Measurements from ENCODE around the gene LGI1. TPM values are rescaled to one million over a fixed set of nuclear protein-coding genes. Genes with fewer than 3 reads are reported as not detected.

LGI1 gene
- total RNA-seq, 6 donors from 2014 or later, result not detected

GRCh38 chr10:93745408-93746065, 12.2 kb upstream of the LGI1 start:
- H3K4me1 ChIP-seq, result peaks cover 4 to 5% (median 5%) of the 10 kb centered on the region in 4 donors
- H3K36me3 ChIP-seq, result no peaks in the 10 kb centered on the region
- no peak for DNase-seq
- peak in 1 of 2 donors; percentile 38 for ATAC-seq (ENCODE audit: low FRiP score in 2 of 2)
- no peak overlapping the region for H3K27ac ChIP-seq
- 52 to 67% methylated on average over 7 to 9 of the region's 9 CpGs for WGBS, 2 donors
- no peaks in the 10 kb centered on the region for H3K9me3 ChIP-seq
- TF ChIP-seq POLR2AphosphoS5 (IDR thresholded peaks at IDR 0.05), result no peak
- no peak for TF ChIP-seq CTCF (IDR thresholded peaks at IDR 0.05)
- TF ChIP-seq POLR2A (IDR thresholded peaks at IDR 0.05), result no peak
- no peak for TF ChIP-seq EP300 (IDR thresholded peaks at IDR 0.05)
- no peak overlapping the region for H3K4me3 ChIP-seq
- no peaks in the 10 kb centered on the region for H3K27me3 ChIP-seq

- ATAC-seq (ENCODE audit: low FRiP score in 2 of 2), result peak in 1 of 2 donors; percentile 77
- no peaks in the 10 kb centered on the region for H3K9me3 ChIP-seq
- 54 to 65% methylated on average over 4 of the region's 4 CpGs for WGBS, 2 donors
- H3K27me3 ChIP-seq, result no peaks in the 10 kb centered on the region
- H3K36me3 ChIP-seq, result no peaks in the 10 kb centered on the region
- H3K4me3 ChIP-seq, result no peak overlapping the region
- no peak for TF ChIP-seq EP300 (IDR thresholded peaks at IDR 0.05)
- no peak for TF ChIP-seq POLR2AphosphoS5 (IDR thresholded peaks at IDR 0.05)
- no peak for TF ChIP-seq POLR2A (IDR thresholded peaks at IDR 0.05)
- no peak for TF ChIP-seq CTCF (IDR thresholded peaks at IDR 0.05)
- DNase-seq, result no peak
- H3K4me1 ChIP-seq, result peaks cover 5 to 9% (median 7%) of the 10 kb centered on the region in 4 donors
- H3K27ac ChIP-seq, result no peak overlapping the region
Observed at GRCh38 chr10:93746844-93747284, 10.9 kb upstream of the LGI1 start.

GRCh38 chr10:93749218-93749799, 8.4 kb upstream of the LGI1 start:
- no peak overlapping the region for H3K4me3 ChIP-seq
- no peaks in the 10 kb centered on the region for H3K9me3 ChIP-seq
- peaks cover 0 to 8% (median 7%) of the 10 kb centered on the region in 4 donors for H3K4me1 ChIP-seq
- H3K27ac ChIP-seq, result no peak overlapping the region
- 28 to 58% methylated on average over 5 of the region's 5 CpGs for WGBS, 2 donors
- H3K36me3 ChIP-seq, result no peaks in the 10 kb centered on the region
- H3K27me3 ChIP-seq, result no peaks in the 10 kb centered on the region
- no peak for DNase-seq
- no peak for TF ChIP-seq POLR2AphosphoS5 (IDR thresholded peaks at IDR 0.05)
- no peak for TF ChIP-seq POLR2A (IDR thresholded peaks at IDR 0.05)
- TF ChIP-seq CTCF (IDR thresholded peaks at IDR 0.05), result no peak
- TF ChIP-seq EP300 (IDR thresholded peaks at IDR 0.05), result no peak
- peak in 1 of 2 donors; percentile 45 for ATAC-seq (ENCODE audit: low FRiP score in 2 of 2)

- Histone ChIP-seq H3K27ac (no peak overlapping the region), H3K4me1 (peaks cover 0 to 10% (median 7%) of the 10 kb centered on the region in 4 donors), H3K36me3 (no peaks in the 10 kb centered on the region), H3K27me3 (no peaks in the 10 kb centered on the region), H3K9me3 (no peaks in the 10 kb centered on the region), H3K4me3 (no peak overlapping the region)
- ATAC-seq (ENCODE audit: low FRiP score in 2 of 2) (no peak), DNase-seq (no peak)
- TF ChIP-seq POLR2AphosphoS5 (IDR thresholded peaks at IDR 0.05) (no peak), EP300 (IDR thresholded peaks at IDR 0.05) (no peak), POLR2A (IDR thresholded peaks at IDR 0.05) (no peak), CTCF (IDR thresholded peaks at IDR 0.05) (no peak)
- WGBS, 2 donors, result 43 to 57% methylated on average over 6 of the region's 7 CpGs
Observed at GRCh38 chr10:93751124-93751523, 6.6 kb upstream of the LGI1 start.
